Astrocyte of the spinal cord (primary cell): Measurements from ENCODE around the gene CTU2.

Source experiments
- DNase-seq: peaks from one replicate; pipeline ENCODE4 v3.0.0; 2011; ENCODE audit warnings: low read depth, low spot score
- H3K4me3 ChIP-seq: 2 replicates; pipeline ENCODE4 v1.5.1; 2011; ENCODE audit warnings: low read depth, mild to moderate bottlenecking, low read length, moderate library complexity
- CTCF ChIP-seq: IDR thresholded peaks from 2 replicates; pipeline ENCODE4 v1.5.1; 2012; ENCODE audit warnings: low read depth, mild to moderate bottlenecking, low read length, inconsistent platforms
- in situ Hi-C: cut with HindIII; loops from 2 replicates; pipeline ENCODE4 v1.10.0; 2017; ENCODE audit warnings: low sequenced_read_pairs

CTU2 gene

GRCh38 chr16:88691924-88692560 is 14.3 kb upstream of the CTU2 start:
- no peak for TF ChIP-seq CTCF
- no peak overlapping the region for H3K4me3 ChIP-seq
- DNase-seq: no peak
- in situ Hi-C loops: no loop called here

- in situ Hi-C loops: no loop called here
- H3K4me3 ChIP-seq: no peak overlapping the region
- DNase-seq: no peak
- TF ChIP-seq CTCF: no peak
These were observed 13.4 kb upstream of the CTU2 start for GRCh38 chr16:88692861-88693260.

GRCh38 chr16:88693420-88694177 is 12.7 kb upstream of the CTU2 start:
- no peak for DNase-seq
- in situ Hi-C loops: no loop called here
- H3K4me3 ChIP-seq: no peak overlapping the region
- TF ChIP-seq CTCF: no peak

- TF ChIP-seq CTCF: no peak
- H3K4me3 ChIP-seq: no peak overlapping the region
- in situ Hi-C loops: no loop called here
- no peak for DNase-seq
These were observed 11.8 kb upstream of the CTU2 start for GRCh38 chr16:88694221-88695087.

- in situ Hi-C loops: no loop called here
- no peak for DNase-seq
- no peak for TF ChIP-seq CTCF
- H3K4me3 ChIP-seq: no peak overlapping the region
These were observed 11.1 kb upstream of the CTU2 start for GRCh38 chr16:88695218-88695617.

GRCh38 chr16:88695753-88696152 is 10.6 kb upstream of the CTU2 start:
- no peak overlapping the region for H3K4me3 ChIP-seq
- no peak for DNase-seq
- in situ Hi-C loops: no loop called here
- no peak for TF ChIP-seq CTCF
